Stomach (tissue), 9 donors: Measurements from ENCODE around the gene OR6C76. TPM values are rescaled to one million over a fixed set of nuclear protein-coding genes. Genes with fewer than 3 reads are reported as not detected.
"Not testable (repeated sequence)": the region's sequence is repeated elsewhere in the genome, so short reads cannot be mapped to it uniquely, and the experiment has no call there.

Source experiments
- DNase-seq, 2 donors: peaks; one replicate each; pipeline versions ENCODE4 v3.0.0 to v3.0.0-alpha.2; 2013 to 2019
- H3K27ac ChIP-seq, 5 donors: fragments of 200-600 bp in 4 of 5; sonication (generic) in 4 of 5; one replicate each; pipeline ENCODE4 v1.5.1; 2013 to 2019; ENCODE audit warnings: mild to moderate bottlenecking in 1 of 5, moderate library complexity in 1 of 5
- H3K27me3 ChIP-seq, 3 donors: fragments of 200-600 bp; sonication (generic); one replicate each; pipeline ENCODE4 v1.5.1; 2017 to 2019; ENCODE audit warnings: mixed run types in 1 of 3
- H3K36me3 ChIP-seq, 4 donors: fragments of 200-600 bp; sonication (generic); 1 replicate in 3 of 4; 2 replicates in 1 of 4; pipeline ENCODE4 v1.5.1; 2016 to 2019
- H3K4me1 ChIP-seq, 4 donors: fragments of 200-600 bp; sonication (generic); one replicate each; pipeline ENCODE4 v1.5.1; 2016 to 2019
- H3K4me3 ChIP-seq, 4 donors: fragments of 200-600 bp; sonication (generic) in 3 of 4; one replicate each; pipeline ENCODE4 v1.5.1; 2016 to 2019; ENCODE audit warnings: mild to moderate bottlenecking in 1 of 4
- H3K9me3 ChIP-seq, 4 donors: fragments of 200-600 bp; sonication (generic); one replicate each; pipeline ENCODE4 v1.5.1; 2016 to 2019
- CTCF ChIP-seq, 7 experiments: fragments of 450-650 bp in 4 of 7; fragments of 200-600 bp in 3 of 7; sonication (generic) in 3 of 7; IDR thresholded peaks; one replicate each; pipeline ENCODE4 v1.5.1; 2016 to 2019; ENCODE audit warnings: antibody characterized with exemption in 7 of 7, control low read depth in 2 of 7, mild to moderate bottlenecking in 1 of 7
- EP300 ChIP-seq: sonication (generic); formaldehyde crosslinking; IDR thresholded peaks from one replicate; pipeline ENCODE4 v1.6.1; 2017; ENCODE audit warnings: antibody characterized with exemption
- POLR2A ChIP-seq, 4 donors: fragments of 450-650 bp; IDR thresholded peaks; one replicate each; pipeline ENCODE4 v1.6.1; 2016; ENCODE audit warnings: antibody characterized with exemption in 4 of 4, control low read depth in 2 of 4, mild to moderate bottlenecking in 1 of 4, moderate library complexity in 1 of 4
- POLR2AphosphoS5 ChIP-seq, 3 donors: sonication (generic); formaldehyde crosslinking; IDR thresholded peaks; one replicate each; pipeline ENCODE4 v1.6.1; 2016; ENCODE audit warnings: antibody characterized with exemption in 3 of 3
- WGBS, 5 donors: extraction: QIAGEN DNeasy Blood & Tissue Kit in 3 of 5; methylation state at CpG; one replicate each; pipeline versions ENCODE4 v1.1.5 to v1.1.7; 2013 to 2018; 5-methylcytosine and 5-hydroxymethylcytosine counted together
- intact Hi-C: fragments of 100-400 bp; cut with DNase I; formaldehyde crosslinking; loops from one replicate; pipeline ENCODE4 v1.15.1; 2023; ENCODE audit warnings: low total_unique reads
- polyA plus RNA-seq, 3 donors: library from polyadenylated mRNA; stranded (reverse); fragments of 200-250 nt; gene quantifications; one replicate each; pipeline ENCODE4 v1.2.3, GENCODE V29; 2013
- total RNA-seq, 5 donors: library from RNA; depleted of rRNA; stranded (reverse); fragments of >200 nt; gene quantifications; one replicate each; pipeline versions ENCODE4 v1.1.0 to v1.2.3, GENCODE V29; 2014 to 2016
- donor health status: healthy with polysubstance abuse.
- donor health status: Bipolar disorder and iron deficiency.
- donor health status: healthy.

The OR6C76 gene
- total and polyA plus RNA-seq, 8 donors, result not detected

GRCh38 chr12:55400229-55400628 is 25.8 kb upstream of the OR6C76 start, which contains the start of gene OR6C65:
Gene OR6C65, plus strand, starts transcription at chr12:55400529. Its CDS starts 0 bp downstream, at chr12:55400529.
- Histone ChIP-seq H3K4me3 (no peak within 1 kb of the TSS), H3K36me3 (no peaks in the 10 kb centered on the region), H3K9me3 (no peaks in the 10 kb centered on the region), H3K27me3 (no peaks in the 10 kb centered on the region), H3K27ac (no peak within 1 kb of the TSS), H3K4me1 (no peaks in the 10 kb centered on the region)
- intact Hi-C loops, result no loop called here
- no peak for DNase-seq
- TF ChIP-seq EP300 (no peak), POLR2A (IDR thresholded peaks at IDR 0.05) (no peak), POLR2AphosphoS5 (IDR thresholded peaks at IDR 0.05) (no peak), CTCF (IDR thresholded peaks at IDR 0.05) (no peak)
- 85 to 94% (median 89%) methylated on average over 1 of the region's 1 CpG for WGBS, 5 donors

DNA sequence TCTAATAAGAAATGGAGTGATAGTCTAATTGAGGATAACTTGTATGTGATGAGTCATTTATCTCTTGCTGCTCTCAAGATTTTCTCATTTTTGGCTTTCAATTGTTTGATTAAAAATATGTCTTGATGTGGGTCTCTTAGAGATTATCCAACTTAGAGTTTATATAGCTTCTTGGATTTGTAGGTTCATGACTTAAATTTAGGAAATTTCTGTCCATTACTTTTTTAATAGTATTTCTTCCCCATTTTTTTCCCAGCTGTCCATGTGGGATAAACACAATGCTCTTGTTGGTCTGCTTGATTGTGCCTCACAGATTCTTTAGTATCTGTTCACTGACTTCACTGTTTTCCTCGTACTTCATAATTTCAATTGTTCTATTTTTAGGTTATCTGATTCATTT is 18.2 kb upstream of the OR6C76 start:
- Histone ChIP-seq H3K27ac (no peak overlapping the region), H3K36me3 (no peaks in the 10 kb centered on the region), H3K9me3 (peaks cover 0 to 7% (median 0%) of the 10 kb centered on the region in 4 donors), H3K4me1 (no peaks in the 10 kb centered on the region), H3K4me3 (no peak overlapping the region), H3K27me3 (no peaks in the 10 kb centered on the region)
- 68 to 89% (median 84%) methylated on average over 1 of the region's 1 CpG for WGBS, 5 donors
- no peak for DNase-seq
- TF ChIP-seq POLR2AphosphoS5 (IDR thresholded peaks at IDR 0.05) (no peak), EP300 (no peak)
- intact Hi-C loops, result no loop called here

- H3K27ac ChIP-seq, H3K4me3 ChIP-seq, H3K4me1 ChIP-seq, H3K36me3 ChIP-seq, H3K27me3 ChIP-seq, intact Hi-C loops, H3K9me3 ChIP-seq, DNase-seq: not testable (repeated sequence)
- 80 to 98% (median 91%) methylated on average over 1 of the region's 1 CpG for WGBS, 5 donors
Measured at GRCh38 chr12:55409133-55409532, 16.9 kb upstream of the OR6C76 start.

DNA sequence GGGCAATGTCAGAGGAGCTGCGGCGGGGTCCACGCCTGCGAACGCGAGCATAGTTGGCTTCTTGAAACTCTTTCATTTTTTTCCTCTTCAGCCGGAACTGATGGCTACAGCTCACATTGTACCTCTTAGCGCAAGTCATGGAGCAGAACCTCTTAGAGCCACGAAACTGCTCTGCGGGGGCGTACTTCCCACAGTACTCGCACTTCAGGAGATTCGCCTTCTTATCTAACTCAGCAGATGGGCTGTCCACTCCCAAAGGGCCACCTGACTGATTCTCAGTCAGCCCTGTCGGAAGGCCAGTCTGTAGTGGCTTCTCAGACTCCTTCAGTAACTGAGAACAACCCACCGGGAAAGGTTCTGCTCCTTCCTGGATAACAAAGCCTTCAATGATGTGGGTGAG is 13.9 kb upstream of the OR6C76 start:
- intact Hi-C loops, result not testable (repeated sequence)

GRCh38 chr12:55413498-55414388 is 12.3 kb upstream of the OR6C76 start:
- H3K27me3 ChIP-seq, intact Hi-C loops, H3K4me3 ChIP-seq, H3K9me3 ChIP-seq, H3K36me3 ChIP-seq, H3K4me1 ChIP-seq, H3K27ac ChIP-seq: not testable (repeated sequence)
- DNase-seq, result peak in 1 of 2 donors; percentile 26
- 57 to 97% (median 72%) methylated on average over 3 to 5 of the region's 6 CpGs for WGBS, 5 donors

More for the DNA sequence above, 13.9 kb upstream of the OR6C76 start:
- H3K36me3 ChIP-seq, H3K27me3 ChIP-seq, H3K27ac ChIP-seq, H3K4me1 ChIP-seq, DNase-seq, H3K9me3 ChIP-seq, H3K4me3 ChIP-seq: not testable (repeated sequence)
- 93 to 97% (median 96%) methylated on average over 15 of the region's 15 CpGs for WGBS, 5 donors

DNA sequence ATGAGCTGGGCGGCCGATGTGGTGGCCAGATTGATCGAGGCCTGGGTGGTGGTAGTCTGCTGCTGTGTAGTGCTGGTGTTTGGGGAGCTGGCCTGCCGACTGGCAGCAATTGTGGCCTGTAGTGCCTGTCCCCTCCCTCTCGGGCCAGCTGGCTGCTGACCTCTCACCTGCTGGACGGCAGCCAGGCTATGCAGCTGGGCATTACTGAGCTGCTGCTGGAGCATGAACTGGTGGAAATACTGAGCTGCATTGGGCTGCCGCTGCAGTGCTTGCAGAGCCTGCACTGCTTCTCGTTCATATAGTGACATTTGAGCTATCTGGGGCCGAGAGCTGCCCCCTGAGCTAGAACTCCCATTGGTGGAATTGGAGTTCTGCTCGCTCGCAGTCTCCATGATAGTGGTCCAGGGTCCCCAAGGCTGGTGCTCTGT is 11.6 kb upstream of the OR6C76 start:
- H3K36me3 ChIP-seq, intact Hi-C loops, H3K9me3 ChIP-seq, H3K4me1 ChIP-seq, H3K27me3 ChIP-seq: not testable (repeated sequence)
- H3K27ac ChIP-seq, result peak overlapping the region in 1 of 5 donors; percentile 45
- H3K4me3 ChIP-seq, result peak overlapping the region in 2 of 4 donors; percentile 6 to 18
- WGBS, 5 donors, result 20 to 47% (median 32%) methylated on average over 2 to 11 of the region's 11 CpGs
- peak; percentile 12 to 28 for DNase-seq

- H3K4me1 ChIP-seq, intact Hi-C loops, H3K27me3 ChIP-seq, H3K9me3 ChIP-seq, H3K36me3 ChIP-seq, DNase-seq: not testable (repeated sequence)
- WGBS, 5 donors, result 0 to 21% (median 8%) methylated on average over 2 to 8 of the region's 34 CpGs; no CpG with 5 or more reads in 1 of the 5 donors
- H3K27ac ChIP-seq, result peak overlapping the region in 1 of 5 donors; percentile 45
- peak overlapping the region in 2 of 4 donors; percentile 6 to 18 for H3K4me3 ChIP-seq
Measured at GRCh38 chr12:55414889-55415288, 11.2 kb upstream of the OR6C76 start.
